Activated T-cell treated with anti-CD3 and anti-CD28 coated beads, Interleukin-2, amount 50 U/mL, for 72 hours (primary cell): Measurements from ENCODE around the gene CSNK1G1. TPM values are rescaled to one million over a fixed set of nuclear protein-coding genes. Genes with fewer than 3 reads are reported as not detected.
A peak's percentile ranks its signal among the peaks of the same experiment; 100 is the strongest.
"Not testable (repeated sequence)": the region's sequence is repeated elsewhere in the genome, so short reads cannot be mapped to it uniquely, and the experiment has no call there.

Experiments used
- ATAC-seq, 2 donors: fragments of 150-1000 bp; cut with Tn5 transposase; replicated peaks in 1 of 2; 2 replicates each; pipeline ENCODE4 v1.10.0; 2021; ENCODE audit warnings: moderate library complexity in 2 of 2, mild to moderate bottlenecking in 1 of 2
- DNase-seq, 2 donors: peaks; one replicate each; pipeline ENCODE4 v3.0.0; 2021 to 2022; ENCODE audit warnings: mixed read lengths in 1 of 2
- H3K27ac Mint-ChIP-seq: one replicate; pipeline ENCODE4 v1.8.0; 2022; ENCODE audit warnings: mild to moderate bottlenecking, moderate library complexity, mixed read lengths
- H3K27me3 Mint-ChIP-seq: one replicate; pipeline ENCODE4 v1.8.0; 2022; ENCODE audit warnings: low read depth, mixed read lengths
- H3K36me3 Mint-ChIP-seq, 2 donors: one replicate each; pipeline ENCODE4 v1.8.0; 2022; ENCODE audit warnings: mixed read lengths in 2 of 2, mild to moderate bottlenecking in 1 of 2; ENCODE audit not compliant: insufficient read depth in 2 of 2
- H3K4me1 Mint-ChIP-seq: one replicate; pipeline ENCODE4 v1.8.0; 2022; ENCODE audit warnings: low read depth, mixed read lengths
- H3K4me3 Mint-ChIP-seq, 2 donors: one replicate each; pipeline ENCODE4 v1.8.0; 2022; ENCODE audit warnings: mild to moderate bottlenecking in 2 of 2, mixed read lengths in 2 of 2, moderate library complexity in 2 of 2
- H3K9me3 Mint-ChIP-seq, 2 donors: one replicate each; pipeline ENCODE4 v1.8.0; 2022; ENCODE audit warnings: mixed read lengths in 2 of 2
- total RNA-seq, 2 donors: library from RNA; stranded (reverse); gene quantifications; one replicate each; pipeline ENCODE4 v1.2.3, GENCODE V29; 2022

CSNK1G1 gene
- total RNA-seq, 2 donors from 2014 or later, result 29.4 to 31.3 TPM

- Mint-ChIP-seq H3K36me3 (peaks cover 5 to 12% of the 10 kb centered on the region in 2 donors), H3K27me3 (no peaks in the 10 kb centered on the region), H3K4me1 (no peaks in the 10 kb centered on the region), H3K4me3 (no peak overlapping the region), H3K27ac (no peak overlapping the region), H3K9me3 (no peaks in the 10 kb centered on the region)
- DNase-seq, result no peak
- no peak for ATAC-seq
Observed at GRCh38 chr15:64133623-64134344, 222.2 kb downstream of the CSNK1G1 start.

- Mint-ChIP-seq H3K27ac (no peak overlapping the region), H3K9me3 (no peaks in the 10 kb centered on the region), H3K4me3 (no peak overlapping the region), H3K4me1 (no peaks in the 10 kb centered on the region), H3K27me3 (no peaks in the 10 kb centered on the region), H3K36me3 (peaks cover 8 to 19% of the 10 kb centered on the region in 2 donors)
- no peak for DNase-seq
- no peak for ATAC-seq
Observed at GRCh38 chr15:64132217-64132616, 223.8 kb downstream of the CSNK1G1 start.

- Mint-ChIP-seq H3K36me3 (peaks cover 8 to 19% of the 10 kb centered on the region in 2 donors), H3K27me3 (no peaks in the 10 kb centered on the region)
Observed at GRCh38 chr15:64131547-64131946, 224.4 kb downstream of the CSNK1G1 start.

GRCh38 chr15:64130159-64130558 is 225.8 kb downstream of the CSNK1G1 start:
- Mint-ChIP-seq H3K27me3 (no peaks in the 10 kb centered on the region), H3K9me3 (no peaks in the 10 kb centered on the region), H3K4me1 (no peaks in the 10 kb centered on the region), H3K36me3 (peaks cover 8 to 21% of the 10 kb centered on the region in 2 donors), H3K27ac (no peak overlapping the region), H3K4me3 (no peak overlapping the region)
- ATAC-seq, result no peak
- no peak for DNase-seq

More at GRCh38 chr15:64131547-64131946, 224.4 kb downstream of the CSNK1G1 start:
- no peaks in the 10 kb centered on the region for H3K9me3 Mint-ChIP-seq
- no peak for ATAC-seq
- no peak overlapping the region for H3K27ac Mint-ChIP-seq
- no peak for DNase-seq
- no peaks in the 10 kb centered on the region for H3K4me1 Mint-ChIP-seq
- H3K4me3 Mint-ChIP-seq, result no peak overlapping the region

- no peaks in the 10 kb centered on the region for H3K27me3 Mint-ChIP-seq
- no peak for ATAC-seq
- no peaks in the 10 kb centered on the region for H3K9me3 Mint-ChIP-seq
- H3K27ac Mint-ChIP-seq, result peak overlapping the region; percentile 46
- H3K4me3 Mint-ChIP-seq, result no peak overlapping the region
- H3K36me3 Mint-ChIP-seq, result peaks cover 8 to 22% of the 10 kb centered on the region in 2 donors
- DNase-seq, result no peak
- no peaks in the 10 kb centered on the region for H3K4me1 Mint-ChIP-seq
Observed at GRCh38 chr15:64127521-64128270, 228.3 kb downstream of the CSNK1G1 start.

GRCh38 chr15:64125978-64126377 is 230.0 kb downstream of the CSNK1G1 start:
- ATAC-seq, result no peak
- Mint-ChIP-seq H3K4me3 (no peak overlapping the region), H3K4me1 (no peaks in the 10 kb centered on the region), H3K27me3 (no peaks in the 10 kb centered on the region), H3K36me3 (peaks cover 6 to 17% of the 10 kb centered on the region in 2 donors), H3K9me3 (no peaks in the 10 kb centered on the region), H3K27ac (peak overlapping the region; percentile 42)
- no peak for DNase-seq

- no peaks in the 10 kb centered on the region for H3K9me3 Mint-ChIP-seq
- DNase-seq (no peak), ATAC-seq (no peak)
- H3K36me3 Mint-ChIP-seq, result peaks cover 5 to 17% of the 10 kb centered on the region in 2 donors
- no peaks in the 10 kb centered on the region for H3K4me1 Mint-ChIP-seq
- H3K4me3 Mint-ChIP-seq, result no peak overlapping the region
- H3K27me3 Mint-ChIP-seq, result no peaks in the 10 kb centered on the region
- H3K27ac Mint-ChIP-seq, result no peak overlapping the region
Observed at GRCh38 chr15:64122936-64123351, 233.0 kb downstream of the CSNK1G1 start.

- Mint-ChIP-seq H3K36me3 (peaks cover 2 to 12% of the 10 kb centered on the region in 2 donors), H3K9me3 (no peaks in the 10 kb centered on the region), H3K27me3 (no peaks in the 10 kb centered on the region), H3K27ac (no peak overlapping the region), H3K4me1 (no peaks in the 10 kb centered on the region), H3K4me3 (no peak overlapping the region)
- DNase-seq (no peak), ATAC-seq (no peak)
Observed at GRCh38 chr15:64122444-64122843, 233.5 kb downstream of the CSNK1G1 start.

GRCh38 chr15:64121614-64122013 is 234.4 kb downstream of the CSNK1G1 start:
- no peak overlapping the region for H3K27ac Mint-ChIP-seq
- ATAC-seq, result no peak

GRCh38 chr15:64120322-64120721 is 235.7 kb downstream of the CSNK1G1 start:
- not testable (repeated sequence) for H3K27me3 Mint-ChIP-seq, DNase-seq, H3K27ac Mint-ChIP-seq, ATAC-seq, H3K9me3 Mint-ChIP-seq, H3K4me1 Mint-ChIP-seq, H3K4me3 Mint-ChIP-seq
- H3K36me3 Mint-ChIP-seq, result peaks cover 2 to 10% of the 10 kb centered on the region in 2 donors

More at GRCh38 chr15:64121614-64122013, 234.4 kb downstream of the CSNK1G1 start:
- Mint-ChIP-seq H3K4me1 (no peaks in the 10 kb centered on the region), H3K9me3 (no peaks in the 10 kb centered on the region), H3K36me3 (peaks cover 2 to 12% of the 10 kb centered on the region in 2 donors), H3K4me3 (no peak overlapping the region), H3K27me3 (no peaks in the 10 kb centered on the region)
- DNase-seq, result no peak

- Mint-ChIP-seq H3K9me3 (no peaks in the 10 kb centered on the region), H3K4me1 (peaks cover under 1% of the 10 kb centered on the region), H3K27me3 (no peaks in the 10 kb centered on the region), H3K36me3 (peaks cover 8 to 15% of the 10 kb centered on the region in 2 donors), H3K27ac (no peak overlapping the region), H3K4me3 (no peak overlapping the region)
- ATAC-seq (no peak), DNase-seq (no peak)
Observed at GRCh38 chr15:64117759-64118487, 238.1 kb downstream of the CSNK1G1 start.
